Activated B cell treated with CpG ODN at 0.5 μM for 24 hours (primary cell): Measurements from ENCODE around the gene FLOT1. TPM values are rescaled to one million over a fixed set of nuclear protein-coding genes. Genes with fewer than 3 reads are reported as not detected.

Experiments used
- ATAC-seq: fragments of 200-7000 bp; cut with Tn5 transposase; one replicate; pipeline ENCODE4 v1.10.0; 2021; ENCODE audit warnings: low read depth, mild to moderate bottlenecking, moderate library complexity
- CTCF ChIA-PET: fragments of 350-600 bp; sonication (Branson Sonifier 250); formaldehyde crosslinking; loops from one replicate; lab custom pipeline; 2021; ENCODE audit warnings: antibody characterized with exemption; lab: Charles Lee
- POLR2A ChIA-PET: fragments of 350-600 bp; sonication (Branson Sonifier 250); formaldehyde crosslinking; loops from one replicate; lab custom pipeline; 2021; ENCODE audit warnings: antibody characterized with exemption; lab: Charles Lee
- DNase-seq: peaks from one replicate; pipeline ENCODE4 v3.0.0; 2022
- H3K27ac Mint-ChIP-seq: one replicate; pipeline ENCODE4 v1.8.0; 2020; ENCODE audit warnings: mixed read lengths
- H3K27me3 Mint-ChIP-seq: one replicate; pipeline ENCODE4 v1.8.0; 2021; ENCODE audit warnings: mixed read lengths
- H3K36me3 Mint-ChIP-seq: one replicate; pipeline ENCODE4 v1.8.0; 2021; ENCODE audit warnings: low read depth, mixed read lengths
- H3K4me1 Mint-ChIP-seq: one replicate; pipeline ENCODE4 v1.8.0; 2021; ENCODE audit warnings: mixed read lengths
- H3K4me3 Mint-ChIP-seq: one replicate; pipeline ENCODE4 v1.8.0; 2020; ENCODE audit warnings: mild to moderate bottlenecking, mixed read lengths
- H3K9me3 Mint-ChIP-seq: one replicate; pipeline ENCODE4 v1.8.0; 2020; ENCODE audit warnings: mixed read lengths
- intact Hi-C: fragments of 100-400 bp; cut with micrococcal nuclease; formaldehyde crosslinking; loops from one replicate; pipeline ENCODE4 v1.15.1; 2024
- total RNA-seq: library from RNA; stranded (reverse); gene quantifications from 2 replicates; pipeline ENCODE4 v1.2.3, GENCODE V29; 2022
- TF ChIP-seq, protein P1 (sequence below): fragments of 200-600 bp; IDR thresholded peaks from one replicate; pipeline ENCODE4 v1.8.0; 2022; ENCODE audit warnings: antibody characterized with exemption, mild to moderate bottlenecking

FLOT1 gene
- total RNA-seq, 1 donor from 2014 or later: 52.0 TPM

DNA sequence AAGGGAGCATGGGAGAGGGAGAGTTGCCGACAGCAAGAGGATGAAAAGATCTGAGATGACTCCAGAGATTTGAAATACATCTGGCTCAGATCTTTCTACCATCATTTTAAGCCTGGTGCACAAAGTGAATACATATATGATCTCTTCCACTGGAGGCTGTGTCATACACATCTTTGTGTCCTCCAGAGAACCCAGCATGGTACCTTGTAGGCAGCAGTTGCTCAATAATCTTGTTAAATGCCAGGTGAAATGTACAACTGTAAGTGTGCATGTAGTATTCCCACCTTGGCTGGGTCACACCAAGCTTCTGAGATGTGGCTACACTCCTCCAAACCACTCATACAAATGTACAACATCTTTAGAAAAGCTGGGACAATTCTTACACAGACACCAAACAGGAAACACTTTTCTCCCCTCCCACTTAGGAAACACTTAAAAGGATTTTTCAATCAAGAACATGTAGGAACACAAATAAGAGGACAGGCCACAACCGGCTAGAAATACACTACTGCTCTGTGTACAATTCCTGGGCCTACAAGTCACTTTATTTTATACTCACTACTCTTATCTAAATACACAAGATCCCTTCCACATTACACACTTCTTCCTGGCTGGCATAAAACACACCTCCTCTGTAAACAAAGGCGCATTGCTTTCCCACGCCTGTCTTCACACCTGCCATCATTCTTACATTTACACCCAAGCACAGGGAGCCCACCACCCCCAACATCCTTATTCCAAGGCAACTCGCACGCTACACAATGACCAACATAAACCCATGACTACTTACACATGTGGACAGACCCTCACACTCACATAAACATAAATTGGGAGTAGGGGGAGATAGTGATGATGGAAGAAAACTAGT is 5.6 kb upstream of the FLOT1 start:
- no peak overlapping the region for H3K27ac Mint-ChIP-seq
- no peaks in the 10 kb centered on the region for H3K9me3 Mint-ChIP-seq
- intact Hi-C loops: no loop called here
- TF ChIP-seq, protein P1, sequence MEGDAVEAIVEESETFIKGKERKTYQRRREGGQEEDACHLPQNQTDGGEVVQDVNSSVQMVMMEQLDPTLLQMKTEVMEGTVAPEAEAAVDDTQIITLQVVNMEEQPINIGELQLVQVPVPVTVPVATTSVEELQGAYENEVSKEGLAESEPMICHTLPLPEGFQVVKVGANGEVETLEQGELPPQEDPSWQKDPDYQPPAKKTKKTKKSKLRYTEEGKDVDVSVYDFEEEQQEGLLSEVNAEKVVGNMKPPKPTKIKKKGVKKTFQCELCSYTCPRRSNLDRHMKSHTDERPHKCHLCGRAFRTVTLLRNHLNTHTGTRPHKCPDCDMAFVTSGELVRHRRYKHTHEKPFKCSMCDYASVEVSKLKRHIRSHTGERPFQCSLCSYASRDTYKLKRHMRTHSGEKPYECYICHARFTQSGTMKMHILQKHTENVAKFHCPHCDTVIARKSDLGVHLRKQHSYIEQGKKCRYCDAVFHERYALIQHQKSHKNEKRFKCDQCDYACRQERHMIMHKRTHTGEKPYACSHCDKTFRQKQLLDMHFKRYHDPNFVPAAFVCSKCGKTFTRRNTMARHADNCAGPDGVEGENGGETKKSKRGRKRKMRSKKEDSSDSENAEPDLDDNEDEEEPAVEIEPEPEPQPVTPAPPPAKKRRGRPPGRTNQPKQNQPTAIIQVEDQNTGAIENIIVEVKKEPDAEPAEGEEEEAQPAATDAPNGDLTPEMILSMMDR: no peak
- CTCF ChIA-PET: no interaction called here
- DNase-seq (no peak), ATAC-seq (no peak)
- H3K27me3 Mint-ChIP-seq: no peaks in the 10 kb centered on the region
- no peak overlapping the region for H3K4me3 Mint-ChIP-seq
- peaks cover 14% of the 10 kb centered on the region for H3K4me1 Mint-ChIP-seq
- no peaks in the 10 kb centered on the region for H3K36me3 Mint-ChIP-seq
- POLR2A ChIA-PET: interaction anchor here (0.6 kb wide), 1 partner anchor 56 kb away, joined by 3 read pairs; no protein-coding TSS in a partner anchor

DNA sequence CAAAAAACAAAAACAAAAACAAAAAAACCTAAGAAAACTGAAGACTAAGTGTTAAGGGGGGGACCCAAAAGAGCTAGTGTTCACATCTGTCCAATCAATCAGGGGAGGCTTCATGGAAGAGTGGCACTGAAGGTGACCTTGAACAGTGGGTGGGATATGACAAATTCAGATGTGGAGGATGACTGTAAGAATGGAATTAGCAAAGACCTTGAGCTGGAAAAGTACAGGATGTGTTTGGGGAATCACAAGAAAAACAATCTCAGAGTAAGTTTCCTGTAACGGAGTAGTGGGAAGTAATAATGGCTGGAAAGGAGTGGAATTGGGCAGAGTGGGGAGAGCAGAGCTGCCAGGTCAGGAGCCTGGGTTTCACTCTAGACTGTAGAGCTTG is 4.8 kb upstream of the FLOT1 start:
- no peak for ATAC-seq
- H3K27ac Mint-ChIP-seq: no peak overlapping the region
- POLR2A ChIA-PET: no interaction called here
- CTCF ChIA-PET: interaction anchor here (1.3 kb wide), 1 partner anchor 265 kb away, joined by 3 read pairs; no protein-coding TSS in a partner anchor
- intact Hi-C loops: no loop called here
- no peak for DNase-seq
- no peaks in the 10 kb centered on the region for H3K36me3 Mint-ChIP-seq
- peaks cover 17% of the 10 kb centered on the region for H3K4me1 Mint-ChIP-seq
- H3K9me3 Mint-ChIP-seq: no peaks in the 10 kb centered on the region
- TF ChIP-seq, protein P1: no peak
- H3K27me3 Mint-ChIP-seq: no peaks in the 10 kb centered on the region
- H3K4me3 Mint-ChIP-seq: no peak overlapping the region

DNA sequence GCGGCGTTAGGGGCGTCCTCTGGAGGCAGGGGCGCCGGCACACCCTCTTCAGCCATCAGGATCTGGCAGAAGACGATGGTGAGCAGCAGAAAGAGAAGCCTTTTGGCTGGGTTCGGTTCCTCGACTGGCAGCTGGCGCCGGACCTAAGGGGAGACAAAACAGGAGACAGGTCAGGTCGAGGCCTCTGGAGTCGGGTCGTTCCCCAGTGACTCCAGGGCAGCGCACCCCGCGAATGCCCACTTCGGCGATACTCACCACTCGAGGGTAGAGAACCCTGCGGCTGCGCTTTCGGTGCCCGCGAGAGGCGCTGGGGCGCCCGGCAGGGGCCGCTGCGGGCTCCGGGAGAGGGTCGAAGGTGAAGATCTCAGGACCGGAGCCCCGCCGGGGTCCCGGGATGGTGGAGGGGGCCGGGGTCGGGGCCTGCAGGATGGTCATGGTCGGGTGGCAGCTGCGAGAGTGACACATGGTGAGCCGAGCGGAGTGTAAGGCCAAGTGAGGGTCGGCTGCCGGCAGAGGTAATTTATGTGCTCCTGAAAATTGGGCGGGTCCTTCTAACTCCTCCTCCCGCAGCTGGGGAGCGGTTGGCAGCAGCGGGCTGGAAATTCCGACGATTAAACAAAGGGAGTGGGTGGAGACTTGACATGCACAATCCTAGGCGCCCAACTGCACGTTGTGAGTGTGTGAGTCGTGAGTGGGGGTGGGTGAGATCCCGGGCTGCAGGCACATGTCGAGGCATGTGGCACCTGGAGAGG is 1.7 kb upstream of the FLOT1 start, which contains the start of gene IER3:
Gene IER3, minus strand, starts transcription at position 494 of the 752 bp plus-strand sequence. Its CDS starts 29 bp downstream, at position 465.
- TF ChIP-seq, protein P1: peak; percentile 48
- ChIA-PET POLR2A (interaction anchor here (0.7 kb wide), 2 partner anchors 67 to 594 kb away, joined by 7 to 9 read pairs; no protein-coding TSS in a partner anchor), CTCF (interaction anchor here (0.8 to 1.3 kb wide), 8 partner anchors 22 to 1729 kb away, joined by 3 to 4 read pairs (median 4); partner anchors contain the start of gene VARS2)
- DNase-seq (peak; percentile 72), ATAC-seq (peak; percentile 45)
- Mint-ChIP-seq H3K36me3 (peaks cover 20% of the 10 kb centered on the region), H3K4me3 (peak within 1 kb of the TSS; percentile 89), H3K27me3 (no peaks in the 10 kb centered on the region), H3K4me1 (peaks cover 29% of the 10 kb centered on the region), H3K9me3 (no peaks in the 10 kb centered on the region), H3K27ac (peak within 1 kb of the TSS; percentile 62)
- intact Hi-C loops: loop anchor here (1.0 to 5.0 kb wide), 5 partner anchors 68 to 343 kb away; partner anchors contain the start of genes MRPS18B and PPP1R10

DNA sequence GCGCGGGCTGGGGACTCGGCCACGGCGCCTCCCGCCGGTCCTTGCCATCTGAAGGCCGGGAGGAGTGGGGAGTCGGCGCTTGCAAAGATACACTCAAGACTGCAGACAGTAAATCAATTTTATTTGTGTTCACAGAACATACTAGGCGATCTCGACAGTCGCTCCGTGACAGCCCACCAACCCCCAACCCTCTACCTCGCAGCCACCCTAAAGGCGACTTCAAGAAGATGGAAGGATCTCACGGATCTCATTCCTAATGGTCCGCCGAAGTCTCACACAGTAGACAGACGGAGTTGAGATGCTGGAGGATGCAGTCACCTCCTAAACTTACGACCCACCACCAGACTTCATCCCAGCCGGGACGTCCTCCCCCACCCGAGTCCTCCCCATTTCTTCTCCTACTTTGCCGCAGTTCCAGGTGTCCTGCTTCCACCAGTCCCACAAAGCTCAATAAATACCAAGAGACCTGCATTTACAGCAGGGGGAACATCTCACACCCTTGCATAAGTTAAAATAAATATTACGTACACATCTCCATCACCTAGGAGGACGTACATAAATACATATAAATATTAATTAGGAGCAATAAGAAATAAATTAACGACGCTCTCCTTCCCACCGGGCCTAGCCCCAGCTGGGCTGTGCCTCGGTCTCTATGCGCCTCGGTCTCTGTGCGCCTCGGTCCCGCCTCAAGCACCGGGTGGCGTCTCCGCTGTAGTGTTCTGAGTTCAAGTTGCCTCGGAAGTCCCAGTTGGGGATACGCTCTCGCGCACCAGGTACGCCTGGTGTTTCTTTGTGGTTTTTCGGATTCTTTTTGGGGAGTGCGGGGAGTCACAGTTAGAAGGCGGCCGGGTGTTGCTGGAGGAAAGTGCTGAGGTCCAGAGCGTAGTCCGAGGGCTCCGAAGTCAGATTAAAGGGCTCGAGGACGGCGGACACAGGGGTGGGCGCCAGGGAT is 889 bp upstream of the FLOT1 start:
- Mint-ChIP-seq H3K27ac (peak overlapping the region; percentile 62), H3K27me3 (no peaks in the 10 kb centered on the region), H3K4me3 (peak overlapping the region; percentile 89), H3K9me3 (no peaks in the 10 kb centered on the region), H3K4me1 (peaks cover 29% of the 10 kb centered on the region), H3K36me3 (peaks cover 29% of the 10 kb centered on the region)
- ATAC-seq (peak; percentile 32), DNase-seq (no peak)
- ChIA-PET CTCF (interaction anchor here (0.7 to 1.2 kb wide), 3 partner anchors 22 to 85 kb away, joined by 4 to 5 read pairs (median 4); no protein-coding TSS in a partner anchor), POLR2A (interaction anchor here (1.0 kb wide), 2 partner anchors 16 to 22 kb away, joined by 4 read pairs; no protein-coding TSS in a partner anchor)
- intact Hi-C loops: loop anchor here (1.0 to 5.0 kb wide), 7 partner anchors 23 to 343 kb away; partner anchors contain the start of genes MRPS18B, PPP1R10 and TUBB
- TF ChIP-seq, protein P1: no peak
